A549 (cell line): ENCODE data around the gene MAFG. TPM values are rescaled to one million over a fixed set of nuclear protein-coding genes. Genes with fewer than 3 reads are reported as not detected.

Experiments
- ATAC-seq, 2 experiments: fragments of 200-7000 bp in 1 of 2; fragments of >200 bp in 1 of 2; cut with Nextera tagmentation in 1 of 2; cut with Tn5 transposase in 1 of 2; 3 replicates each; pipeline versions ENCODE4 v1.8.0 to v1.9.1; 2018 to 2020; ENCODE audit warnings: mild to moderate bottlenecking in 1 of 2, moderate library complexity in 1 of 2
- CTCF ChIA-PET: fragments of 300-600 bp; sonication (Branson Sonifier 250); formaldehyde crosslinking; extraction: SDS; loops from one replicate; lab custom pipeline; 2021; ENCODE audit warnings: antibody characterized with exemption, inconsistent platforms; lab: Yijun Ruan, JAX
- POLR2A ChIA-PET: fragments of 350-600 bp; formaldehyde crosslinking; extraction: SDS; loops from one replicate; lab custom pipeline; 2021; ENCODE audit warnings: antibody characterized with exemption, inconsistent platforms; lab: Yijun Ruan, JAX
- DNase-seq, 2 experiments: peaks; one replicate each; pipeline versions ENCODE4 v3.0.0 to v3.0.0-alpha.2; 2011 to 2016; ENCODE audit warnings: low read depth in 1 of 2, low spot score in 1 of 2
- FAIRE-seq: peaks from 2 replicates; lab custom pipeline; 2011; peaks lifted over from hg19 to GRCh38; lab: Jason Lieb, UNC
- H3K27ac ChIP-seq, 2 experiments: fragments of >200 bp; sonication (Bioruptor Twin); formaldehyde crosslinking; 3 replicates each; pipeline ENCODE4 v1.5.1; 2016 to 2017
- H3K4me1 ChIP-seq: fragments of >200 bp; sonication (Bioruptor Twin); formaldehyde crosslinking; 3 replicates; pipeline ENCODE4 v1.6.1; 2016
- H3K4me2 ChIP-seq: fragments of >200 bp; sonication (Bioruptor Twin); formaldehyde crosslinking; 3 replicates; pipeline ENCODE4 v1.6.1; 2016
- H3K4me3 ChIP-seq: fragments of >200 bp; sonication (Bioruptor Twin); formaldehyde crosslinking; 3 replicates; pipeline ENCODE4 v1.5.1; 2016
- H3K9me3 ChIP-seq: fragments of >200 bp; sonication (Bioruptor Twin); formaldehyde crosslinking; 3 replicates; pipeline ENCODE4 v1.6.1; 2016
- CBX2 ChIP-seq: fragments of 200-600 bp; sonication (generic); IDR thresholded peaks from 2 replicates; pipeline ENCODE4 v1.6.1; 2016; ENCODE audit warnings: low read depth, mild to moderate bottlenecking, borderline replicate concordance
- CBX8 ChIP-seq: fragments of 200-600 bp; sonication (generic); IDR thresholded peaks from 2 replicates; pipeline ENCODE4 v1.6.1; 2016
- CEBPB ChIP-seq, 2 experiments: fragments of >200 bp in 1 of 2; sonication (Bioruptor Twin) in 1 of 2; formaldehyde crosslinking in 1 of 2; IDR thresholded peaks; 2 replicates each; pipeline ENCODE4 v1.6.1; 2012 to 2016
- CHD2 ChIP-seq: fragments of 150-350 bp; IDR thresholded peaks from 2 replicates; pipeline ENCODE4 v1.6.1; 2014; ENCODE audit warnings: low read length; ENCODE audit not compliant: partially characterized antibody
- CHD4 ChIP-seq: fragments of 200-600 bp; sonication (generic); IDR thresholded peaks from 2 replicates; pipeline ENCODE4 v1.6.1; 2016; ENCODE audit warnings: antibody characterized with exemption, mild to moderate bottlenecking, borderline replicate concordance
- E2F6 ChIP-seq: IDR thresholded peaks from 2 replicates; pipeline ENCODE4 v1.6.1; 2012; ENCODE audit warnings: low read depth, borderline replicate concordance
- EHMT2 ChIP-seq: fragments of 200-600 bp; sonication (generic); IDR thresholded peaks from 2 replicates; pipeline ENCODE4 v1.6.1; 2016; ENCODE audit warnings: antibody characterized with exemption, low read depth, mild to moderate bottlenecking, moderate library complexity
- ESRRA ChIP-seq: fragments of 150-350 bp; IDR thresholded peaks from 2 replicates; pipeline ENCODE4 v1.6.1; 2014; ENCODE audit warnings: mild to moderate bottlenecking, low read length, borderline replicate concordance
- FOSB ChIP-seq: fragments of 250-450 bp; sonication (Bioruptor Pico); IDR thresholded peaks from 2 replicates; pipeline ENCODE4 v1.5.0; 2020; ENCODE audit warnings: mild to moderate bottlenecking, moderate library complexity
- FOSL2 ChIP-seq, 2 experiments: fragments of 450-650 bp in 1 of 2; fragments of >200 bp in 1 of 2; sonication (Bioruptor Twin) in 1 of 2; formaldehyde crosslinking; IDR thresholded peaks; 2 replicates each; pipeline versions ENCODE4 v1.5.0 to v1.6.1; 2016 to 2020; ENCODE audit warnings: mild to moderate bottlenecking in 1 of 2, moderate library complexity in 1 of 2
- FOXS1 ChIP-seq: fragments of 250-450 bp; sonication (Bioruptor Pico); IDR thresholded peaks from 2 replicates; pipeline ENCODE4 v1.5.0; 2020; ENCODE audit warnings: mild to moderate bottlenecking, moderate library complexity
- GATA3 ChIP-seq: IDR thresholded peaks from 2 replicates; pipeline ENCODE4 v1.6.1; 2012; ENCODE audit warnings: borderline replicate concordance
- HDAC2 ChIP-seq: fragments of 200-600 bp; sonication (generic); IDR thresholded peaks from 2 replicates; pipeline ENCODE4 v1.6.1; 2016
- HOXA7 ChIP-seq: fragments of 250-450 bp; sonication (Bioruptor Pico); IDR thresholded peaks from 2 replicates; pipeline ENCODE4 v1.5.0; 2020; ENCODE audit warnings: mild to moderate bottlenecking, moderate library complexity
- JUNB ChIP-seq: fragments of >200 bp; sonication (Bioruptor Twin); formaldehyde crosslinking; IDR thresholded peaks from 2 replicates; pipeline ENCODE4 v1.6.1; 2016
- KDM1A ChIP-seq: fragments of 200-600 bp; sonication (generic); IDR thresholded peaks from 2 replicates; pipeline ENCODE4 v1.6.1; 2016; ENCODE audit warnings: low read depth, mild to moderate bottlenecking
- KDM5A ChIP-seq: fragments of 200-600 bp; sonication (generic); IDR thresholded peaks from 2 replicates; pipeline ENCODE4 v1.6.1; 2016; ENCODE audit warnings: antibody characterized with exemption, mild to moderate bottlenecking
- NFE2L2 ChIP-seq: fragments of 150-350 bp; conservative IDR thresholded peaks from 2 replicates; pipeline ENCODE4 v1.6.1; 2014; ENCODE audit warnings: low read length
- NR3C1 ChIP-seq: fragments of >200 bp; sonication (Bioruptor Twin); formaldehyde crosslinking; IDR thresholded peaks from 3 replicates; pipeline ENCODE4 v1.6.1; 2017
- PBX3 ChIP-seq: IDR thresholded peaks from 2 replicates; pipeline ENCODE4 v1.6.1; 2012
- POLR2A ChIP-seq: IDR thresholded peaks from 2 replicates; pipeline ENCODE4 v1.6.1; 2012; ENCODE audit warnings: mild to moderate bottlenecking, low read length
- POLR2AphosphoS2 ChIP-seq: conservative IDR thresholded peaks from 2 replicates; pipeline ENCODE4 v1.6.1; 2012; ENCODE audit warnings: low read length, improper control_type of control experiment, inconsistent platforms
- RCOR1 ChIP-seq: fragments of 150-350 bp; IDR thresholded peaks from 2 replicates; pipeline ENCODE4 v1.6.1; 2014; ENCODE audit warnings: antibody characterized with exemption, low read length, low read depth
- TFCP2L1 ChIP-seq: fragments of 250-450 bp; sonication (Bioruptor Pico); IDR thresholded peaks from 2 replicates; pipeline ENCODE4 v1.5.0; 2021; ENCODE audit warnings: mild to moderate bottlenecking
- USF2 ChIP-seq: fragments of 450-650 bp; IDR thresholded peaks from 2 replicates; pipeline ENCODE4 v1.6.1; 2014; ENCODE audit warnings: antibody characterized with exemption
- ZC3H11A ChIP-seq: fragments of 450-650 bp; IDR thresholded peaks from 2 replicates; pipeline ENCODE4 v1.6.1; 2014; ENCODE audit warnings: antibody characterized with exemption, mild to moderate bottlenecking
- ZFP36 ChIP-seq: fragments of 450-650 bp; IDR thresholded peaks from 2 replicates; pipeline ENCODE4 v1.6.1; 2014; ENCODE audit warnings: borderline replicate concordance; ENCODE audit not compliant: partially characterized antibody
- WGBS: methylation state at CpG from one replicate; pipeline ENCODE4 v1.1.6; 2017; ENCODE audit errors: missing lambda C conversion rate; 5-methylcytosine and 5-hydroxymethylcytosine counted together
- polyA plus RNA-seq, 4 experiments: library from polyadenylated mRNA; depleted of rRNA in 3 of 4; stranded (reverse); fragments of >200 nt; fragmentation: RNase III in 1 of 4; extraction: RNeasy Plus Mini Kit Qiagen cat#74134 plus additional on column Dnase treatment in 1 of 4; gene quantifications; 2 replicates in 3 of 4; 3 replicates in 1 of 4; pipeline ENCODE4 v1.2.3, GENCODE V29; 2011 to 2017
- TF ChIP-seq, protein P1 (sequence below): fragments of >200 bp; sonication (Bioruptor Twin); formaldehyde crosslinking; IDR thresholded peaks from 2 replicates; pipeline ENCODE4 v1.6.1; 2016

The MAFG gene
- polyA plus RNA-seq, 2 of the 4 experiments (the other 2 are of a cell fraction), result 47.9 to 57.9 TPM

GRCh38 chr17:81908793-81909192 is 18.7 kb downstream of the MAFG start:
- H3K9me3 ChIP-seq, result no peaks in the 10 kb centered on the region
- FAIRE-seq (no peak), ATAC-seq (no peak), DNase-seq (no peak)
- H3K27ac ChIP-seq, result no peak overlapping the region
- no peak overlapping the region for H3K4me3 ChIP-seq
- WGBS, result 93% methylated on average over 10 of the region's 11 CpGs
- peaks cover 10% of the 10 kb centered on the region; the same call in 2 of the 3 replicates for H3K4me1 ChIP-seq
- H3K4me2 ChIP-seq, result no peak overlapping the region
- POLR2A ChIA-PET, result no interaction called here
- CTCF ChIA-PET, result interaction anchor here (0.8 to 7.6 kb wide), 6 partner anchors 8 to 112 kb away, joined by 3 to 68 read pairs (median 5); partner anchors contain the start of gene MAFG
- no peak for TF ChIP-seq PBX3
- no peak for TF ChIP-seq RCOR1
- no peak for TF ChIP-seq USF2
- TF ChIP-seq FOSL2 (IDR thresholded peaks at IDR 0.05), result no peak
- no peak for TF ChIP-seq FOSL2 (CRISPR knock-in tag; IDR thresholded peaks at IDR 0.05)
- TF ChIP-seq HOXA7 (CRISPR knock-in tag), result no peak
- no peak for TF ChIP-seq CHD4
- no peak for TF ChIP-seq CBX8
- TF ChIP-seq NFE2L2, result no peak
- no peak for TF ChIP-seq HDAC2
- TF ChIP-seq POLR2AphosphoS2, result no peak
- TF ChIP-seq KDM5A, result no peak
- no peak for TF ChIP-seq ZC3H11A
- TF ChIP-seq CHD2, result no peak
- TF ChIP-seq CBX2, result no peak

- ChIA-PET POLR2A (no interaction called here), CTCF (interaction anchor here (1.2 to 2.8 kb wide), 6 partner anchors 12 to 85 kb away, joined by 3 to 7 read pairs (median 4); partner anchors contain the start of gene MAFG)
- ATAC-seq, result no peak
- WGBS, result 94% methylated on average over 24 of the region's 26 CpGs
- Histone ChIP-seq H3K27ac (no peak overlapping the region), H3K9me3 (no peaks in the 10 kb centered on the region), H3K4me3 (no peak overlapping the region), H3K4me1 (peaks cover 10% of the 10 kb centered on the region; the same call in 2 of the 3 replicates), H3K4me2 (no peak overlapping the region)
- DNase-seq, result no peak
- no peak for FAIRE-seq
- TF ChIP-seq FOXS1 (CRISPR knock-in tag), result no peak
- no peak for TF ChIP-seq CBX2
- no peak for TF ChIP-seq EHMT2
- no peak for TF ChIP-seq GATA3
- no peak for TF ChIP-seq TFCP2L1 (CRISPR knock-in tag)
- TF ChIP-seq CHD4, result no peak
- no peak for TF ChIP-seq HOXA7 (CRISPR knock-in tag)
- no peak for TF ChIP-seq E2F6
- no peak for TF ChIP-seq KDM1A
- no peak for TF ChIP-seq ESRRA
- no peak for TF ChIP-seq HDAC2
- no peak for TF ChIP-seq ZFP36
- TF ChIP-seq JUNB, result no peak
- TF ChIP-seq, protein P1, sequence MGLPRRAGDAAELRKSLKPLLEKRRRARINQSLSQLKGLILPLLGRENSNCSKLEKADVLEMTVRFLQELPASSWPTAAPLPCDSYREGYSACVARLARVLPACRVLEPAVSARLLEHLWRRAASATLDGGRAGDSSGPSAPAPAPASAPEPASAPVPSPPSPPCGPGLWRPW, result no peak
- no peak for TF ChIP-seq NR3C1
- no peak for TF ChIP-seq FOSB (CRISPR knock-in tag)
- TF ChIP-seq CEBPB (IDR thresholded peaks at IDR 0.05), result no peak
- no peak for TF ChIP-seq RCOR1
- no peak; the same call in 1 of the 2 replicates for TF ChIP-seq POLR2A
Observed at GRCh38 chr17:81907219-81908145, 20.1 kb downstream of the MAFG start.
